Neural progenitor cell (in vitro differentiated cells): ENCODE results near the gene PTOV1. TPM values are rescaled to one million over a fixed set of nuclear protein-coding genes. Genes with fewer than 3 reads are reported as not detected.

ENCODE experiments used
- DNase-seq: peaks from one replicate; pipeline ENCODE4 v3.0.0-alpha.2; 2016; ENCODE audit warnings: low spot score
- H2AFZ ChIP-seq: fragments of 200-600 bp; sonication (generic); replicated peaks from 2 replicates; pipeline ENCODE4 v1.6.1; 2016; ENCODE audit warnings: antibody characterized with exemption
- H3F3A ChIP-seq: fragments of 200-600 bp; sonication (generic); 2 replicates; pipeline ENCODE4 v1.6.1; 2016; ENCODE audit warnings: antibody characterized with exemption, low read depth
- H3K27ac ChIP-seq: fragments of 200-600 bp; sonication (generic); 2 replicates; pipeline ENCODE4 v1.5.1; 2016; ENCODE audit warnings: mild to moderate bottlenecking
- H3K27me3 ChIP-seq: fragments of 200-600 bp; sonication (generic); 2 replicates; pipeline ENCODE4 v1.6.1; 2016; ENCODE audit warnings: mild to moderate bottlenecking, moderate library complexity
- H3K36me3 ChIP-seq: fragments of 200-600 bp; sonication (generic); 2 replicates; pipeline ENCODE4 v1.5.1; 2016
- H3K4me1 ChIP-seq: fragments of 200-600 bp; sonication (generic); 2 replicates; pipeline ENCODE4 v1.6.1; 2016; ENCODE audit warnings: mixed run types
- H3K4me2 ChIP-seq: fragments of 200-600 bp; sonication (generic); 2 replicates; pipeline ENCODE4 v1.6.1; 2016
- H3K4me3 ChIP-seq: fragments of 200-600 bp; sonication (generic); 2 replicates; pipeline ENCODE4 v1.5.1; 2016
- H3K79me2 ChIP-seq: fragments of 200-600 bp; sonication (generic); 2 replicates; pipeline ENCODE4 v1.6.1; 2016; ENCODE audit warnings: low read depth
- H3K9ac ChIP-seq: fragments of 200-600 bp; sonication (generic); 2 replicates; pipeline ENCODE4 v1.6.1; 2016
- H3K9me3 ChIP-seq: fragments of 200-600 bp; sonication (generic); 2 replicates; pipeline ENCODE4 v1.5.1; 2016; ENCODE audit warnings: low read depth
- H4K20me1 ChIP-seq: fragments of 200-600 bp; sonication (generic); 2 replicates; pipeline ENCODE4 v1.6.1; 2016; ENCODE audit warnings: low read depth
- H3K27ac Mint-ChIP-seq: 3 replicates; pipeline ENCODE4 v1.8.0; 2021; ENCODE audit warnings: mixed read lengths
- H3K27me3 Mint-ChIP-seq: 2 replicates; pipeline ENCODE4 v1.8.0; 2022; ENCODE audit warnings: low read depth, mild to moderate bottlenecking, inconsistent platforms, moderate library complexity, mixed read lengths; ENCODE audit not compliant: insufficient read depth
- H3K36me3 Mint-ChIP-seq: 3 replicates; pipeline ENCODE4 v1.8.0; 2021; ENCODE audit warnings: mixed read lengths
- H3K4me1 Mint-ChIP-seq: 3 replicates; pipeline ENCODE4 v1.8.0; 2021; ENCODE audit warnings: mixed read lengths
- H3K4me3 Mint-ChIP-seq: 3 replicates; pipeline ENCODE4 v1.8.0; 2021; ENCODE audit warnings: mild to moderate bottlenecking, moderate library complexity, mixed read lengths
- H3K9me3 Mint-ChIP-seq: 3 replicates; pipeline ENCODE4 v1.8.0; 2020; ENCODE audit warnings: mixed read lengths
- EZH2 ChIP-seq: fragments of 200-600 bp; sonication (generic); IDR thresholded peaks from 2 replicates; pipeline ENCODE4 v1.6.1; 2017; ENCODE audit warnings: antibody characterized with exemption, mild to moderate bottlenecking, moderate library complexity
- EZH2phosphoT487 ChIP-seq: fragments of 200-600 bp; sonication (generic); IDR thresholded peaks from 2 replicates; pipeline ENCODE4 v1.6.1; 2017; ENCODE audit warnings: antibody characterized with exemption
- total RNA-seq: library from RNA; depleted of rRNA; stranded (reverse); fragments of >200 nt; gene quantifications from 2 replicates; pipeline ENCODE4 v1.2.3, GENCODE V29; 2015; ENCODE audit warnings: low replicate concordance
- TF ChIP-seq, protein P1 (sequence below): fragments of 200-600 bp; sonication (generic); IDR thresholded peaks from 2 replicates; pipeline ENCODE4 v1.5.1; 2017; ENCODE audit warnings: antibody characterized with exemption, mild to moderate bottlenecking

PTOV1 gene
- total RNA-seq, 1 donor from 2014 or later, result 63.5 TPM

DNA sequence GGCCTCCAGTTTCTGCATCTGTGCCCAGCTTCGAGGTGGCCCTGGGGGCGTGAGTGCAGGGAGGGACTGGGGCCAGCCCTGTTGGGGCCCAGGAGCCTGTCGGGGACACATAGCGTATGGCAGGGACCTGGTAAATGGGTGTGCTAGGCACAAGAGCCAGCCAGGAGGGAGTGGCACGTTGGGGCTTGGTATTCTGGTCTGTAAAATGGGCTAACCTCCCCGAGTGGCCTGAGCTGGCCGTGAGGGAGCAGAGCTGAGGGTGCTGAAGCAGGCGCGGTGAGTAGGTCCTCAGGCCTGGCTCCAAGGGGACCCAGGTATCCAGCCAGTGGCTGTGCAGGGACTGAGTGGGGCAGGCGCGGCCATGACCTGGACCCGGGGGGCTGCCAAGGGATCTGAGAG lies 4.3 kb downstream of the PTOV1 start:
- no peak for TF ChIP-seq EZH2
- TF ChIP-seq, protein P1, sequence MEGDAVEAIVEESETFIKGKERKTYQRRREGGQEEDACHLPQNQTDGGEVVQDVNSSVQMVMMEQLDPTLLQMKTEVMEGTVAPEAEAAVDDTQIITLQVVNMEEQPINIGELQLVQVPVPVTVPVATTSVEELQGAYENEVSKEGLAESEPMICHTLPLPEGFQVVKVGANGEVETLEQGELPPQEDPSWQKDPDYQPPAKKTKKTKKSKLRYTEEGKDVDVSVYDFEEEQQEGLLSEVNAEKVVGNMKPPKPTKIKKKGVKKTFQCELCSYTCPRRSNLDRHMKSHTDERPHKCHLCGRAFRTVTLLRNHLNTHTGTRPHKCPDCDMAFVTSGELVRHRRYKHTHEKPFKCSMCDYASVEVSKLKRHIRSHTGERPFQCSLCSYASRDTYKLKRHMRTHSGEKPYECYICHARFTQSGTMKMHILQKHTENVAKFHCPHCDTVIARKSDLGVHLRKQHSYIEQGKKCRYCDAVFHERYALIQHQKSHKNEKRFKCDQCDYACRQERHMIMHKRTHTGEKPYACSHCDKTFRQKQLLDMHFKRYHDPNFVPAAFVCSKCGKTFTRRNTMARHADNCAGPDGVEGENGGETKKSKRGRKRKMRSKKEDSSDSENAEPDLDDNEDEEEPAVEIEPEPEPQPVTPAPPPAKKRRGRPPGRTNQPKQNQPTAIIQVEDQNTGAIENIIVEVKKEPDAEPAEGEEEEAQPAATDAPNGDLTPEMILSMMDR, result no peak
- H3K27ac ChIP-seq, result no peak overlapping the region
- peak overlapping the region; percentile 55 for H3K4me3 Mint-ChIP-seq

DNA sequence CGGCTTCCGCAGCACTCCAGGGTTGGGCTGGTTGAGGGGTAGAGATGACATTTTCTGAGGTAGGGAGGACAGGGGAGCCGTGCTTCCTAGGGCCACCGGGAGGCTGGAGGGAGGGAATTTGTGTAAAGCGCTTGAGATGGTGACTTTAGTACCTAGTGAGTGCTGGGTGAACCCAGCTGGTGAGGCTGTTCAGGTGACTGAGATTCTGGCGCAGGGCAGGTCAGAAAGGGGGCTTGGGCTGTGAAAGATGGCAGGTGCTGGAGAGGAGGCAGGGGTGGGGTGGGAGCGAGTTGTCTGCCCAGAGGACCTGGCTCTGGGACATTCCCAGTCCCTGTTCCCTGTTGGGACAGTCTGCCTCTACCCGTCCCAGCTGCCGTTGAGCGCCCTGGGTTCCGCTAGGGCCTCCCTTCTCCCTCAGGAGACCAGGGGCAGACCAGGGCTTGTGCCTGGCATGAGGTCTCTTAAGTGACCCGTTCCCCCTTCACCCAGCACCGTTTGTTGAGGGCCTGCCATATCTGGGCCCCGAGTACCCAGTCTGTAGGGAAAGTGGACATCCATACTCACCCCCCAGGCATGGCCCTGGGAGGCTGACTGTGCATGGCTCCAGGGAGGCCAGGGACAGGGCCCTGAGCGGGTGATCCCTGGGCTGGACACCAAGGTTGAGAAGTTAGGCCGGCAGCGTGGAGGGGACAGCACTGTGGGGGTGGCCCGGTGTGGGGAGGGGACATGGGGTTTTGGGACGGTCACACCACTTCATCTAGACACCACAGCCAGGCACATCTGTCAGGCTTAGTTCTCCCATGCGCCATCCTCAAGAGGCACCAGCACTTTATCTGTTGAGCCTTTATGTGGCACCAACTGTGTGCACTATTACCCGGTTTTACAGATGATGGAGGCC lies 5.0 kb downstream of the PTOV1 start:
- no peaks in the 10 kb centered on the region for H3K27me3 ChIP-seq
- peaks cover 95% of the 10 kb centered on the region for H4K20me1 ChIP-seq
- H3K4me2 ChIP-seq, result no peak overlapping the region
- peaks cover 12% of the 10 kb centered on the region for H3K4me1 ChIP-seq
- H3K4me1 Mint-ChIP-seq, result peaks cover 22% of the 10 kb centered on the region
- H3K9me3 Mint-ChIP-seq, result no peaks in the 10 kb centered on the region
- peaks cover 19% of the 10 kb centered on the region for H3K36me3 Mint-ChIP-seq
- H3F3A ChIP-seq, result peaks cover 80% of the 10 kb centered on the region
- DNase-seq, result no peak
- H3K27ac Mint-ChIP-seq, result peak overlapping the region; percentile 90
- no peaks in the 10 kb centered on the region for H3K9me3 ChIP-seq
- peaks cover 51% of the 10 kb centered on the region for H3K79me2 ChIP-seq
- H2AFZ ChIP-seq, result no peak overlapping the region
- no peak overlapping the region for H3K27ac ChIP-seq
- H3K4me3 ChIP-seq, result no peak overlapping the region
- H3K36me3 ChIP-seq, result no peaks in the 10 kb centered on the region
- peak overlapping the region; percentile 55 for H3K4me3 Mint-ChIP-seq
- peaks cover 25% of the 10 kb centered on the region for H3K27me3 Mint-ChIP-seq
- H3K9ac ChIP-seq, result no peak overlapping the region
- TF ChIP-seq, protein P1, result no peak
- no peak for TF ChIP-seq EZH2phosphoT487
- TF ChIP-seq EZH2, result no peak

More for the DNA sequence above, 4.3 kb downstream of the PTOV1 start:
- H3K36me3 Mint-ChIP-seq, result peaks cover 20% of the 10 kb centered on the region
- no peak overlapping the region for H3K9ac ChIP-seq
- H3K4me1 Mint-ChIP-seq, result peaks cover 21% of the 10 kb centered on the region
- no peaks in the 10 kb centered on the region for H3K9me3 ChIP-seq
- H3K4me3 ChIP-seq, result no peak overlapping the region
- H3K9me3 Mint-ChIP-seq, result no peaks in the 10 kb centered on the region
- no peak for DNase-seq
- H3K27me3 ChIP-seq, result no peaks in the 10 kb centered on the region
- peaks cover 12% of the 10 kb centered on the region for H3K4me1 ChIP-seq
- no peak overlapping the region for H2AFZ ChIP-seq
- peaks cover 25% of the 10 kb centered on the region for H3K27me3 Mint-ChIP-seq
- peak overlapping the region; percentile 90 for H3K27ac Mint-ChIP-seq
- H3K79me2 ChIP-seq, result peaks cover 52% of the 10 kb centered on the region
- H3K36me3 ChIP-seq, result no peaks in the 10 kb centered on the region
- H4K20me1 ChIP-seq, result peaks cover 88% of the 10 kb centered on the region
- H3F3A ChIP-seq, result peaks cover 80% of the 10 kb centered on the region
- H3K4me2 ChIP-seq, result no peak overlapping the region

DNA sequence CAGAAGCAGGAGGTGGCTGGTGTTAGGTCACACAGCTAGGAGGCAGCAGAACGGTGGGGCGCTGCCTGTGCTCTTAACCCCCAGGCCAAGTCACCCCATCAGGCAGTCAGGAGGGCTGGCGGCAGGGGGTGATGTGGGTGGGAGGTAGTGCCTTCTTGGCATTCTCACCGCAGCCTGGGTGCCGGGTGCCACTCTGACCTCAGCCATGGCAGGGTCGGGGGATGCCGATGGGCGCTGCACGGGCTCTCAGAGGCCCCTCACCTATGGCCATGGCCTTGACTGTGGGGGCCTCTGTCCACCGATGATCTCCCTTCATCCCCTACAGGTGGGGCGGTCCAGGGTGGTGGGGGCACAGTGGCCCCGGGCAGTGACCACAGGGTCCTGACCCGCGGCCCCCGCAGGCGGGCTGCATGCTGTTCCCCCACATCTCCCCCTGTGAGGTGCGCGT lies 5.6 kb downstream of the PTOV1 start:
- Mint-ChIP-seq H3K27me3 (peaks cover 25% of the 10 kb centered on the region), H3K4me1 (peaks cover 24% of the 10 kb centered on the region), H3K27ac (no peak overlapping the region), H3K9me3 (no peaks in the 10 kb centered on the region), H3K36me3 (peaks cover 19% of the 10 kb centered on the region), H3K4me3 (no peak overlapping the region)
- Histone ChIP-seq H3K9ac (no peak overlapping the region), H3K4me1 (peaks cover 12% of the 10 kb centered on the region), H3K4me2 (no peak overlapping the region), H3K79me2 (peaks cover 48% of the 10 kb centered on the region), H3K27me3 (no peaks in the 10 kb centered on the region), H3K27ac (no peak overlapping the region), H4K20me1 (peaks cover 99% of the 10 kb centered on the region), H2AFZ (no peak overlapping the region), H3K9me3 (no peaks in the 10 kb centered on the region), H3K36me3 (no peaks in the 10 kb centered on the region), H3F3A (peaks cover 84% of the 10 kb centered on the region), H3K4me3 (no peak overlapping the region)
- DNase-seq, result no peak
- TF ChIP-seq EZH2 (no peak), EZH2phosphoT487 (no peak)
- TF ChIP-seq, protein P1, result no peak
